Inflammatory macrophage (primary cell): ENCODE measurements around the gene CSNK1A1.
"Not testable (repeated sequence)": the region's sequence is repeated elsewhere in the genome, so short reads cannot be mapped to it uniquely, and the experiment has no call there.

Experiments
- DNase-seq, 2 donors: peaks; one replicate each; pipeline ENCODE4 v3.0.0-alpha.2; 2020 to 2022
- total RNA-seq, 18 experiments: gene quantifications; one replicate each; lab custom pipeline; 2026; ENCODE audit warnings: mixed read lengths in 6 of 18, inconsistent platforms in 2 of 18; lab: John Stamatoyannopoulos, UW

The CSNK1A1 gene
- 115 to 179 (median 153) reads per million in 18 experiments for total RNA-seq

GRCh38 chr5:149551227-149552037 lies at the start of gene CSNK1A1:
Gene CSNK1A1 (minus strand): TSS chr5:149551439. CDS start chr5:149550964, 475 bp downstream.
- DNase-seq, result peak; percentile 99 to 100

DNA sequence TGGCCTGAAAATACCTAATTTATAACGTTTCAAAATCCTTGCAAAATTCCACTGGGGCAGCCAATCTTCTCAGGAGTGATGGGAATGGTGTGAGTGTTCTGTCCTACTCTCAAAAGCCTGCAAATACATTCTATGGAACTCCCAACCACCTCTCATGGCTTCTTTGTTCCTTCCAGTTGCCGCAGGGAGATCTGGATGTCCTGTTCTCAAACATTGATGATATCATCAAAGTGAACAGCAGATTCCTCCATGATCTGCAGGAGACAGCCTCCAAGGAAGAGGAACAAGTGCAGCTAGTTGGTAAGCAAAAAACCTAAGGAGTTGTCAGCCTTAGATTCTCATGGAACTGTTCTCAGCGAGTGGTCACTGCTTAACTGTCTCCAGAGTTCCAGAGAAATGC lies 49.7 kb upstream of the CSNK1A1 start:
- no peak for DNase-seq

DNA sequence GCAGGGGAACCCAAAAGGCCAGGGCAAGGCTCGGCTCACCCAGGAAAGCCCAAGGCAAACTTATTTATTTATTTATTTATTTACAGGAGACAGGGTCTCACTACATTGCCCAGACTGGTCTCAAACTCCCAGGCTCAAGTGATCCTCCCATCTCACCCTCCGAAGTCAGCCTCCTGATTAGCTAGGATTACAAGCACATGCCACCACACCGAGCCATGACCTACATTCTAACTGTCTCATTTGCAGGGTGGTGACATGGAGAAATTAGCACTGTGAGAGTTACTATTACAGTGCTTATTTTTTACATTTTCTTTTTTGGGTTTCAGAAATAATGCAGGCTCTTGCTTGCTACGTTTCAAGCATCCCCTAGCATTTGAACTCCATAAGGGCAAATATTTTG lies 48.1 kb upstream of the CSNK1A1 start:
- no peak for DNase-seq

- no peak for DNase-seq
These were observed 47.7 kb upstream of the CSNK1A1 start for GRCh38 chr5:149598966-149599365.

- DNase-seq, result not testable (repeated sequence)
These were observed 47.0 kb upstream of the CSNK1A1 start for GRCh38 chr5:149598234-149598633.

DNA sequence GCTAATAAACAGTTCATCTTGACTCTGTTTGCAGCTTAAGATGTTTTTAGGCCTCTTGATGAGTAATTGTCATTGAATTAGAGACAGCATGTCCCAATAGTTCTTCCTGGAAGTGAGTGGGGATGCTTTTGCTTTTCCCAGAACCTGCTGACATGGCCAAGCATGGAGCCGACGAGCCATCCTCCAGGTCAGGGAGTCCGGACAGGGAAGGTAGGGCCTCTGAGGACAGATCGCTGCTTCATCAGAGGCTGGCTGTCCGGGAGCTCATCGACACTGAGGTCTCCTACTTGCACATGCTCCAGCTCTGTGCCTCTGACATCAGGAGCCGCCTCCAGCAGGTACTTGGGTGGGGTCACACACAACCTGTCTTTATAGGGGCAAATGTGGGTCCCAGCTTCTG lies 46.4 kb upstream of the CSNK1A1 start:
- no peak for DNase-seq

- no peak for DNase-seq
These were observed 45.5 kb upstream of the CSNK1A1 start for GRCh38 chr5:149596712-149597111.

DNA sequence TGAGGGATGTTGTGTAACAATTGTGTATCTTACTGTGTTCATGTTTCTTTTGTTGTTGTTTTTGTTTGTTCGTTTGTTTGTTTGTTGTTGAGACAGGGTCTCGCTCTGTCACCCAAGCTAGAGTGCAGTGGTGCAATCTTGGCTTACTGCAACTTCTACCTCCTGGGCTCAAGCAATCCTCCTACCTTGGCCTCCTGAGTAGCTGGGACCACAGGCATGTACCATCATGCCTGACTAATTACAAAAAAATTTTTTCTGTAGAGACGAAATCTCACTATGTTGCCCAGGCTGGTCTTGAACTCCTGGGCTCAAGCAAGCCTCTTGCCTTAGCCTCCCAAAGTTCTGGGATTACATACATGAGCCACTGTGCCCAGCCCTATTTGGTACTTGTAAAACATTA lies 43.9 kb upstream of the CSNK1A1 start:
- DNase-seq, result not testable (repeated sequence)

DNA sequence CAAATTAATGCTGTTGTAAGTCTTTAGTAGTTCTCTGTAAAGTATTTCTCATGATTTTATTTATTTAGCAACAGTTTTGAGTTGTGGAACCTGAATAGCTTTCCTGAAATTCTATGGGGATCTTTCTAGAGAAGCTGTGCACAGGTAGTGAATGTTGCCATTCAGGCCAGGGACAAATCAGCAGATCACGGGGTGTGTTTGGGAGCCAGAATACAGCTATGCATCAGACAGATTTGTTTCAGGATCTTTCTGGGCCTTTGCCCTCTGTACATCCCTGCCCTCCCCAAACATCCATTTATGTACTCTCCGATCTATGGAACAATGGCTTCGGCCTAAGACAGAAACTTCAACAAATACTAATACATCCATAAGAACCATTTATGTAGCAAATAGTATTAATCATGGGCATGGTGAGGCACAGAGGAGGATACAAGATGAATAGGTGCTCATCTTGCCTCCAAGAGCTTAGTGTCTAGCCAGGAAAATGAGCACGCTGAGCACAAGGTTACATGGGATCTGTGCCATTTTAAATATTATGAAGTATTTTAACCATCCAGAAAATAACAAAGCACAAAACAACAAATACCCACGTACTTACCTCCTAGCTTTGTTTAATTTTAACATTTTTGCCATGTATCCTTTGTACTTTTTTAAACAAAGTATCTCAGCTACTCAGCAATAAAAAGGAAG lies 43.1 kb upstream of the CSNK1A1 start:
- DNase-seq, result no peak

DNA sequence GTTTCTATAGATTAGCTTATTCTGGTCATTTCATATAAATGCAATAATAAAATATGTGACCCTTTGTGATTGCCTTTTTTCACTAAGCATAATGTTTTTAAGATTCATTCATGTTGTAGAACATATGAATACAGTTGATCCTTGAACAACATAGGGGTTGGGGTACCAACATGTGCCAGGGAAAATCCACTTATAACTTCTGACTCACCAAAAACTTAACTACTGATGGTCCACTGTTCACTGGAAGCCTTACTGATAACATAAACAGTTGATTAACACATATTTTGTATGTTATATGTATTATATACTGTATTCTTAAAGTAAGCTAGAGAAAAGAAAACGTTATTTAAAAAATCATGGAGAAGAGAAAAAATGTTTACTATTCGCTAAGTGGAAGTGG lies 42.1 kb upstream of the CSNK1A1 start:
- no peak for DNase-seq

- peak; percentile 48 to 68 for DNase-seq
These were observed 37.7 kb upstream of the CSNK1A1 start for GRCh38 chr5:149588936-149589335.

DNA sequence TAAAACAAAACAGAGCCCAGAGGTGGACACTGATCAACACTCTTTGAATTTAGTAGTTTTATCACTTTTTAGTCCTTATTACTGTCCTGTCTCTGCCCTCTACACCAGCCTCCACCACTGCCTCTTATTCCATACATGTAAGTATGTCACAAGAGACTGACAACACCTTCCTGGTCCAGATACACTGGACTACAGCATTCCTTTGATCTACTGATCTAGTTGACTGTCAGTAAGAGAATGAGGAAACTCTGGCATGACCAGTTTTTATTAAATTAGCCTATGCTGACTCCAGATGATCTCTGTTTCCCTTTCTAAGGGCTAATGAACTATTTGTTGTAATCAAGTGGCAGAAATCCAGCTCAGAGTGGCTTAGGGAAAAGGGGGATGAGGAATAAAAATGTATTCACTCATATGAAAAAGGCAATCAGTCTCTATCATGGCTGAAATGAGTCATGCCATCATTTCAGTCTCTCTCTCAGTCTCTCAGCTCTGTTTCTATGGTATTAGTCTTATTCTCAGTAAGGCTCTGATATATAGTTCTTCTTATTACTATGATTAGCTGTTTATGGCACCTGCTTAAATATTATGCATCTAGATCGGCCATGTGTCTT lies 35.6 kb upstream of the CSNK1A1 start:
- no peak for DNase-seq

DNA sequence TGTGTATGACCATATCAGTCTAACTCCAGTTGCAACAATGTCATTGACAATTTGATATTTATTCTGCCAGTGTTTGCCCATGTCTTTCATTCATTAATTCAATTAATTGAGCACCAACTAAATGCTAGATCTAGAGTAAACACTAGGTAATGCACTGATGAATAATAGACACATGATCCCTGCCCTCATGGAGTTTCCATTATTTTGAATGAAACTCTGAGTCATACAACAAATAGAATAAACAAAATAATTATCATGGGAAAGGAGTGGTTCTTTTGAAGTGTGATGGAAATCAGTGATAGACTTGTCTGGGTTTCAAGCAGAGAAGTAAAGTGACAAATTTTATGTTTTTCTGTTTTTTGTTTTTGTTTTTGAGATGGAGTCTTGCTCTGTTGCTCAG lies 34.7 kb upstream of the CSNK1A1 start:
- no peak for DNase-seq

- DNase-seq, result no peak
These were observed 32.9 kb upstream of the CSNK1A1 start for GRCh38 chr5:149584121-149584520.

- DNase-seq, result no peak
These were observed 32.2 kb upstream of the CSNK1A1 start for GRCh38 chr5:149583394-149583793.

DNA sequence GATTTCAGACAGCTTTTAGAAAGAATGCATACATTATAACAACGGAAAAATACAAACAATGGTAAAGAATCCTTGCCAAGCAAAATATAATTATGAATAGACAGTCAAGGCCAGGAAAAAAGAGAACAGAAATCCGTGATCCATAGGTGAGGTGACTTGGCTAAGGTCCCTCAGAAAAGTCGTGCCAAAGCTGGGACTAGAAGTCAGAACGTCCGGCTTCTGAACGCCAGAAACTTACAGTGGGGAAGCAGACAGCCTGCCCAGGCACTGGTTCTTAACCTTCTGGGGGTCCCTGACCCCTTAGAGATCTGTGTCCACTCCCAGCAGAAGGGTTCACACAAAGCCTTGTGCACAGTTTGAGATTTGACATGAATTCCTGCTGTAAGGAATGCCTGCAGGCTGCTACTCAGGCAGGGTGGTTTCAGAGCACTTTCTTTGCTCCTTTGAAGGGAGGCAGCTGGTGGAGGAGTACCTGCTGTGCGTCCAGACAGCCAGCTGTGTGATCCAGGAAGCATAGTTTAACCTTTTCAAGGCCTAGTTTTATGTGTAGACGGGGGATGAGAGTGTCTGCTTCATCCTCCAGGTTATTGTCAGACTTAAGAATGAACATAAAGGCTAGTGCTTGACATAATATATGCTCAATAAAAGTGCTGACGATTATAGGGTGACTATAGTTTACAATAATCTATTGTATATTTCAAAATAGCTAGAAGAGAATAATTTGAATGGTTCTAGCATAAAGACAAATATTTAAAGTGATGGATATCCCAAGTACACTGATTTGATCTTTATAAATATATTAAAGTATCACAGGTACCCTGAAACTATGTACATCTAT lies 30.9 kb upstream of the CSNK1A1 start:
- no peak for DNase-seq

DNA sequence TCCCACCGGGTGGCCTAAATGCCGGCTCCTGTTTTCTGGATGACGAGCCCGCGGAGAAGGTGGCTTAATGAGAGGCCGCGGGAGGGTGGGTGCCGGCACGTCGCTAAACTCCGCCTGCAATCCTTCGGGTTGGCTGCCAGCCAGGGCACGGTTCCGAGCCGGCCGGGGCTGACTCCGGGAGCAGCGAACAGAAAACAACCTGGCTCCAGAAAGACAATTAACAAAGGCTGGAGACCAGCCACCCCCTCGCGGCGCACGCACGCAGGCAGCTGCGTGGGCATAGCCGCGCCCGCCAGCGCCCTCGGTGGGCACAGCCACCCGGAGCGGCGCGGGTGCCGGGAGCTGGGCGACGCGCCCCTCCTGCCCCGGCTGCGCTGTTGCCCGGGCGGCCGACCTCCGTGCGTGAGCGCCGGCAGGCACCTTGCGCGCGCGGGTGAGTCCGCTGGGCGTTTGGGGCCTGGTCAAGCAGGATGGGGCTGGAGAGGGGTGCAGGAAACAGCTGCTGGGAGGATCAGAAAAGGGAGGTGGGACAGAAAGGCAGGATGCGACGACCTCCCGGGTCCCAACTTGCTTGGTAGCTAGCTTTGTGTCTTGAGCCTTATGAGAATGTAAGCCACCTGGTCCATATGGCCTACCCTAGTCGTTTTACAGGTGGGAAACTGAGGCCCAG lies 30.1 kb upstream of the CSNK1A1 start, which contains the start of gene ARHGEF37:
TSS of gene ARHGEF37 (plus strand) at position 307 of the 670 bp plus-strand sequence. CDS start 16,272 bp downstream, outside the sequence.
- peak in 1 of 2 donors; percentile 24 for DNase-seq

DNA sequence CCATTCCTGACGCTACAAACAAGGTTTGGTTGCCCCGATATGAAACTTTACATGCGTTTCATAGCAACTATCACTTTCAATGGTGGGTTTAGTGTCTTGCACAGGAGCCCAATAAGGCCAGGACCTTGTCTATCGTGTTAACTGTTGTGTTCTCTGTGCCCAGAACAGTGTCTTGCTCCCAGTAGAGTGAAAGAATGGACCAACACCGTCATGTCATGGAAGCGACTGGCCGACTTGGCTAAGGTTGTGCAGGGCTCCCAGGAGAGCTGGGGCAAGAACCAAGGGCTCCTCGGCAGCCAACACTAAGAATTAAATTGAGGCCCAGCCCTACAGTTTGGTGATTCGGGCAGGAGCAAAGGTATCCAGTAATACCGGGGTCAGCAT lies 29.6 kb upstream of the CSNK1A1 start:
- DNase-seq, result no peak

DNA sequence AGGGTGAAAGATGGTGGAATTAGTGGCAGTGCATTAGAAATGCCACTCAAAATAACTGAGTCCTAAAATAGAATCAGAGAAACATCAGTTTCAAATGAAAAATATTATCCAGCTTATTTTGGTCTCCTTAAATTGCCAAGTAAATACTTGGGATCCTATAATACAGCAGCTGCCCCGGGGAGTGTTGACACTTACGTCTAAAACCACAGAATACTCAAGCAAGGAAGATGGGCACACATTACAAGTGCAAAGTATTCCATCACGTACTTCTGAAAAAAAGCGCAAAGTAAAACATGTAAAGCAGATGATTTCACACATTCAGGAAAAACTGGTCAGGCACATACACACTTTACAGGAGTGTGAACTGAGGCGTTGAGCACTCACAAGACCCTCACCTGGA lies 27.7 kb upstream of the CSNK1A1 start:
- no peak for DNase-seq

DNA sequence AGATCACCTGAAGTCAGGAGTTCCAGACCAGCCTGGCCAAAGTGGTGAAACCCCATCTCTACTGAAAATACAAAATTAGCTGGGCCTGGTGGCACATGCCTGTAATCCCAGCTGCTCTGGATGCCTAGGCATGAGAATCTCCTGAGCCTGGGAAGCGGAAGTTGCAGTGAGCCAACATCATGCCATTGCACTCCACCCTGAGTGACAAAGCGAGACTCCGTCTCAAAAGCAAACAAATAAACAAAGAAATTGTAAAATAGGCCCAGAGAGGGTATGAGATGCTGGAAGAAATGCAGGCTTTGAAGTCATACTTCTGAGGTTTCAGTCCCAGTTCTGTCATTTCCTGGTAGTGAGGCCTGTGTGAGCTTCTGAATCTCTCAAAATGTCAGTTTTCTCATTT lies 24.8 kb upstream of the CSNK1A1 start:
- no peak for DNase-seq

GRCh38 chr5:149575131-149575530 lies 23.9 kb upstream of the CSNK1A1 start:
- no peak for DNase-seq
